Lung (tissue), 12 donors: ENCODE measurements around the gene ANKLE2. TPM values are rescaled to one million over a fixed set of nuclear protein-coding genes. Genes with fewer than 3 reads are reported as not detected.

ENCODE experiments used
- ATAC-seq: fragments of 200-7000 bp; cut with Tn5 transposase; one replicate; pipeline ENCODE4 v1.9.1; 2020; ENCODE audit warnings: moderate number of reproducible peaks; ENCODE audit not compliant: insufficient read depth, low FRiP score
- DNase-seq, 3 donors: peaks; one replicate each; pipeline ENCODE4 v3.0.0-alpha.2; 2013 to 2017
- H3K27ac ChIP-seq, 2 donors: one replicate each; pipeline ENCODE4 v1.5.1; 2013; ENCODE audit warnings: mild to moderate bottlenecking in 2 of 2, moderate library complexity in 2 of 2, control low read depth in 1 of 2, inconsistent platforms in 1 of 2, low read depth in 1 of 2, low read length in 1 of 2
- H3K27me3 ChIP-seq, 3 donors: one replicate each; pipeline ENCODE4 v1.5.1; 2013; ENCODE audit warnings: low read length in 2 of 3; ENCODE audit not compliant: control insufficient read depth in 3 of 3, insufficient read depth in 3 of 3
- H3K36me3 ChIP-seq, 4 donors: one replicate each; pipeline ENCODE4 v1.5.1; 2013; ENCODE audit warnings: low read length in 4 of 4, mild to moderate bottlenecking in 1 of 4, moderate library complexity in 1 of 4; ENCODE audit not compliant: control insufficient read depth in 4 of 4, insufficient read depth in 4 of 4
- H3K4me1 ChIP-seq, 5 donors: one replicate each; pipeline ENCODE4 v1.5.1; 2013; ENCODE audit warnings: low read length in 5 of 5, mild to moderate bottlenecking in 2 of 5, moderate library complexity in 1 of 5; ENCODE audit not compliant: control insufficient read depth in 5 of 5, insufficient read depth in 5 of 5
- H3K4me3 ChIP-seq: one replicate; pipeline ENCODE4 v1.5.1; 2013; ENCODE audit warnings: mild to moderate bottlenecking, control low read depth, moderate library complexity
- H3K9ac ChIP-seq, 2 donors: one replicate each; pipeline ENCODE4 v1.5.1; 2013; ENCODE audit warnings: low read length in 2 of 2, control low read depth in 1 of 2; ENCODE audit not compliant: insufficient read depth in 1 of 2
- H3K9me3 ChIP-seq, 4 donors: one replicate each; pipeline ENCODE4 v1.5.1; 2013; ENCODE audit warnings: low read length in 3 of 4, mild to moderate bottlenecking in 1 of 4, moderate library complexity in 1 of 4; ENCODE audit not compliant: control insufficient read depth in 4 of 4, insufficient read depth in 3 of 4
- whole genome bisulfite sequencing, 2 donors: extraction: QIAGEN DNeasy Blood & Tissue Kit; methylation state at CpG; one replicate each; pipeline ENCODE4 v1.1.7; 2013; 5-methylcytosine and 5-hydroxymethylcytosine counted together
- polyA plus RNA-seq, 2 donors: library from polyadenylated mRNA; stranded (reverse); fragments of 200-250 nt; gene quantifications; one replicate each; pipeline ENCODE4 v1.2.1, GENCODE V29; 2013
- total RNA-seq, 2 donors: library from RNA; depleted of rRNA in 1 of 2; stranded (reverse); fragments of >200 nt in 1 of 2; gene quantifications; one replicate each; pipeline ENCODE4 v1.2.1, GENCODE V29; 2014 to 2021
- TF ChIP-seq, protein P1 (sequence below): IDR thresholded peaks from 2 replicates; pipeline ENCODE4 v1.5.1; 2012; ENCODE audit warnings: mild to moderate bottlenecking; ENCODE audit errors: control extremely low read depth, extremely low read depth
- donor health status: control.
- donor health status: control.
- donor health status: Bipolar disorder and iron deficiency.
- donor health status: healthy.
- donor health status: DM: yes; HTN: yes; CAD: no.

ANKLE2 gene
- total and polyA plus RNA-seq, 4 donors = 35.9 to 60.5 (median 45.9) TPM

DNA sequence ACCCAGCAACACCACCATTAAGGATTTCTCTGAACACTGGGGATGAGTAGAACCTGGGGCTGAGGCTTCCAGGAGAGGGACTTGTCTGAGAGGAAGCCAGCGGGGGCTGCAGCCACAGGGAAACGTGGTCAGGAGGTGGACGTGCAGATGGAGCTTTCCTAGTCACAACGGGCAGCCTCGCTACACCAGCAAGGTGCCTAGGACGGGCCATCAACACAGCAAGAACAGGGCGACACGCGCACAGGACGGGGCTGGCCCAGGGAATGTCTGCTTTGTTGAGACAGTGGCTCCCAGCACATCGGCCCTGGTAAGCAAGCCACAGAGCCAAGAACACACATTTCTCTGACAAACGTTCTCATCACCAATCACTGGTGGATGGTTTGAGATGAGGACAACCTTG lies 25.3 kb downstream of the ANKLE2 start:
- Histone ChIP-seq H3K36me3 (peaks cover 18 to 69% (median 54%) of the 10 kb centered on the region in 4 donors), H3K9me3 (no peaks in the 10 kb centered on the region), H3K4me1 (no peaks in the 10 kb centered on the region), H3K27me3 (no peaks in the 10 kb centered on the region), H3K27ac (no peak overlapping the region), H3K9ac (no peak overlapping the region), H3K4me3 (no peak overlapping the region)
- TF ChIP-seq, protein P1, sequence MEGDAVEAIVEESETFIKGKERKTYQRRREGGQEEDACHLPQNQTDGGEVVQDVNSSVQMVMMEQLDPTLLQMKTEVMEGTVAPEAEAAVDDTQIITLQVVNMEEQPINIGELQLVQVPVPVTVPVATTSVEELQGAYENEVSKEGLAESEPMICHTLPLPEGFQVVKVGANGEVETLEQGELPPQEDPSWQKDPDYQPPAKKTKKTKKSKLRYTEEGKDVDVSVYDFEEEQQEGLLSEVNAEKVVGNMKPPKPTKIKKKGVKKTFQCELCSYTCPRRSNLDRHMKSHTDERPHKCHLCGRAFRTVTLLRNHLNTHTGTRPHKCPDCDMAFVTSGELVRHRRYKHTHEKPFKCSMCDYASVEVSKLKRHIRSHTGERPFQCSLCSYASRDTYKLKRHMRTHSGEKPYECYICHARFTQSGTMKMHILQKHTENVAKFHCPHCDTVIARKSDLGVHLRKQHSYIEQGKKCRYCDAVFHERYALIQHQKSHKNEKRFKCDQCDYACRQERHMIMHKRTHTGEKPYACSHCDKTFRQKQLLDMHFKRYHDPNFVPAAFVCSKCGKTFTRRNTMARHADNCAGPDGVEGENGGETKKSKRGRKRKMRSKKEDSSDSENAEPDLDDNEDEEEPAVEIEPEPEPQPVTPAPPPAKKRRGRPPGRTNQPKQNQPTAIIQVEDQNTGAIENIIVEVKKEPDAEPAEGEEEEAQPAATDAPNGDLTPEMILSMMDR = no peak
- ATAC-seq (no peak), DNase-seq (no peak)
- WGBS, 2 donors = 94 to 96% methylated on average over 12 of the region's 12 CpGs

DNA sequence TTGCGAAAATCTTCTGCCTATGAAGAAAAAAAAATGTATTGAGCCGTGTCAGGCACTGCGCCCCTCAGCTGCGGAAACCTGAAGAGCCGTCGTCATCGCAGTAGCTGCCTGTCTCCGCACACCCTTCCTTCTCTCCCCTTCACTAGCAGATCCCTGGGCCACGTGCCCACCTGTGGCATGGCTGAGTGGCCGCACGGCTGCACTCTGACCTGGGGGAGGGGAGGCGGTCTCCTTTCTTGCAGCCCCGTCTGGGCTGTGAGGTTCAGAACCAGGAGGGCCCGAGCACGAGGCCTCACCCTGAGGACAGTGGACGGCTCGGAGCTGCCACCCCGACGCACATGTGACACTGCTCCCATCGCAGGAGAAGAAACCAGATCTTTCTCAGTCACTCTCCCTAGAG lies 26.1 kb downstream of the ANKLE2 start:
- no peak for DNase-seq
- TF ChIP-seq, protein P1 = no peak
- Histone ChIP-seq H3K36me3 (peaks cover 18 to 68% (median 54%) of the 10 kb centered on the region in 4 donors), H3K4me3 (no peak overlapping the region), H3K9ac (no peak overlapping the region), H3K9me3 (no peaks in the 10 kb centered on the region), H3K4me1 (no peaks in the 10 kb centered on the region), H3K27ac (no peak overlapping the region), H3K27me3 (no peaks in the 10 kb centered on the region)
- ATAC-seq = no peak
- 93 to 97% methylated on average over 20 of the region's 20 CpGs for WGBS, 2 donors

DNA sequence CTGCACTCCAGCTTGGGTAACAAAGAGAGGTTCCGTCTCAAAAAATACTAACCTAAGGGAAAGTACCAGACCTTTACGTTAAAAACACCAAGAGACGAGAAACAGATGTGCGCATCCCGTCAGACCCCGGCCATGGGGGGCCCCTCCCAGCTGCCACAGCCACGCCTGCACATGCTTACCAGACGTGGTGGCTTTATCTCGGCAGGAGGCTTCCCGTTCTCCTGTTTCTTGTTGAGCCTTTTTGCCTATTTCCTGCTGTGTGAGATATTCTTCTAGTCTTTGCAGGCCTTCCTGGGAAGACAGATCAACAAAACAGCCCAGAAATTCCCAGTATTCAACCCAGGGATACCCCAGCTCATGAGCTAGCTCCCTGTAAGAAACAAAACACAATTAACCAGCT lies 27.4 kb downstream of the ANKLE2 start:
- Histone ChIP-seq H3K27me3 (no peaks in the 10 kb centered on the region), H3K4me3 (no peak overlapping the region), H3K36me3 (peaks cover 18 to 67% (median 50%) of the 10 kb centered on the region in 4 donors), H3K27ac (no peak overlapping the region), H3K4me1 (no peaks in the 10 kb centered on the region), H3K9me3 (no peaks in the 10 kb centered on the region), H3K9ac (no peak overlapping the region)
- no peak for DNase-seq
- ATAC-seq = no peak
- 77 to 87% methylated on average over 10 of the region's 10 CpGs for WGBS, 2 donors
- TF ChIP-seq, protein P1 = no peak

DNA sequence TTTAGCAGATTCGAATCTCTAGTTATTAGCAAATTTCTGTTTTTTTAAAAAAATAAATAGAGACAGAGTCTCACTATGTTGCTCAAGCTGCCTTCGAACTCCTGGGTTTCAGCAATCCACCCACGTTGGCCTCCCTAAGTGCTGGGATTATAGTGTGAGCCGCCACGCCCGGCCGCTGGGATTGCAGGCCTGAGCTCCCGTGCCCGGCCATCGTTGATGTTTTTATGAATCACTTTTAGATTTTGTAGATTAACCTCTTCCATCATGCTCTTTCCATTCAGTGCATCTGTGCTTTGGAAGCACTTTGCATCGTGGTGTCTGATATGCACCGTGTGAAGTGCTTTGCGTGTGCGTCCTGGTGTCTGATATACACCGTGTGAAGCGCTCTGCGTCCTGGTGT lies 30.1 kb downstream of the ANKLE2 start:
- WGBS, 2 donors = 94 to 96% methylated on average over 17 of the region's 17 CpGs
- H3K36me3 ChIP-seq = peaks cover 28 to 72% (median 55%) of the 10 kb centered on the region in 4 donors
- no peaks in the 10 kb centered on the region for H3K4me1 ChIP-seq
- no peak for DNase-seq
- no peaks in the 10 kb centered on the region for H3K27me3 ChIP-seq
- no peaks in the 10 kb centered on the region for H3K9me3 ChIP-seq
- no peak overlapping the region for H3K4me3 ChIP-seq
- no peak overlapping the region for H3K9ac ChIP-seq
- ATAC-seq = no peak
- H3K27ac ChIP-seq = no peak overlapping the region
- TF ChIP-seq, protein P1 = no peak
